GM12878 (cell line): Measurements from ENCODE around the gene MPHOSPH9. TPM values are rescaled to one million over a fixed set of nuclear protein-coding genes. Genes with fewer than 3 reads are reported as not detected.

Experiments used
- ATAC-seq: fragments of 200-7000 bp; cut with Tn5 transposase; 3 replicates; pipeline ENCODE4 v1.9.1; 2020; ENCODE audit warnings: mild to moderate bottlenecking, moderate library complexity
- BruUV-seq: library from RNA; stranded (reverse); fragments of 400-500 nt; replicated peaks from 2 replicates; lab custom pipeline; 2021; lab: Mats Ljungman, UMichigan
- CTCF ChIA-PET: fragments of 300-600 bp; sonication (Branson Sonifier 250); formaldehyde crosslinking; extraction: SDS; loops from one replicate; lab custom pipeline; 2021; ENCODE audit warnings: inconsistent platforms; lab: Yijun Ruan, JAX
- POLR2A ChIA-PET: fragments of 350-600 bp; formaldehyde crosslinking; extraction: SDS; loops from one replicate; lab custom pipeline; 2021; ENCODE audit warnings: inconsistent platforms; lab: Charles Lee
- RAD21 ChIA-PET: fragments of 300-600 bp; sonication (Branson Sonifier 250); formaldehyde crosslinking; loops from one replicate; lab custom pipeline; 2023; ENCODE audit warnings: antibody characterized with exemption; ENCODE audit not compliant: unreplicated experiment; lab: Charles Lee
- SMC1A ChIA-PET: fragments of 300-600 bp; sonication (Branson Sonifier 250); formaldehyde crosslinking; loops from one replicate; lab custom pipeline; 2023; ENCODE audit not compliant: unreplicated experiment, uncharacterized antibody; lab: Charles Lee
- DNase-seq: peaks from one replicate; pipeline ENCODE4 v3.0.0-alpha.2; 2011; ENCODE audit warnings: low read depth, low spot score
- FAIRE-seq: peaks from 3 replicates; lab custom pipeline; 2011; peaks lifted over from hg19 to GRCh38; lab: Jason Lieb, UNC
- H2AFZ ChIP-seq: 2 replicates; pipeline ENCODE4 v1.6.0; 2011; ENCODE audit warnings: low read depth, low read length, control low read depth; ENCODE audit not compliant: control insufficient read depth
- H3K27ac ChIP-seq: 2 replicates; pipeline ENCODE4 v1.5.1; 2011; ENCODE audit warnings: control low read depth; ENCODE audit not compliant: control insufficient read depth, insufficient read depth
- H3K27me3 ChIP-seq, 2 experiments: replicated peaks in 1 of 2; 2 replicates each; pipeline versions ENCODE4 v1.6.0 to v1.6.1; 2011; ENCODE audit warnings: low read length in 1 of 2; ENCODE audit not compliant: control insufficient read depth in 2 of 2, insufficient read depth in 2 of 2
- H3K36me3 ChIP-seq, 2 experiments: 2 replicates each; pipeline ENCODE4 v1.5.1; 2011; ENCODE audit warnings: low read length in 1 of 2; ENCODE audit not compliant: control insufficient read depth in 2 of 2, insufficient read depth in 2 of 2
- H3K4me1 ChIP-seq: 2 replicates; pipeline ENCODE4 v1.6.1; 2011; ENCODE audit warnings: mild to moderate bottlenecking, low read length, moderate library complexity, mixed read lengths; ENCODE audit not compliant: control insufficient read depth, insufficient read depth
- H3K4me2 ChIP-seq: 2 replicates; pipeline ENCODE4 v1.6.0; 2011; ENCODE audit warnings: control low read depth; ENCODE audit not compliant: control insufficient read depth, insufficient read depth
- H3K4me3 ChIP-seq: fragments of 200-600 bp; sonication (generic); 2 replicates; pipeline ENCODE4 v1.5.1; 2016
- H3K79me2 ChIP-seq: 2 replicates; pipeline ENCODE4 v1.6.0; 2011; ENCODE audit warnings: low read length; ENCODE audit not compliant: control insufficient read depth, insufficient read depth
- H3K9ac ChIP-seq: 2 replicates; pipeline ENCODE4 v1.8.0; 2011; ENCODE audit warnings: low read length, control low read depth, mixed read lengths; ENCODE audit not compliant: control insufficient read depth, insufficient read depth
- H3K9me3 ChIP-seq: replicated peaks from 3 replicates; pipeline ENCODE4 v1.5.1; 2011; ENCODE audit warnings: mild to moderate bottlenecking, low read length; ENCODE audit not compliant: control insufficient read depth, insufficient read depth
- H4K20me1 ChIP-seq: 2 replicates; pipeline ENCODE4 v1.6.0; 2011; ENCODE audit not compliant: control insufficient read depth, insufficient read depth
- DPF2 ChIP-seq: fragments of 450-650 bp; IDR thresholded peaks from 2 replicates; pipeline ENCODE4 v1.6.1; 2017; ENCODE audit warnings: mild to moderate bottlenecking
- E2F4 ChIP-seq: IDR thresholded peaks from 2 replicates; pipeline ENCODE4 v1.6.1; 2012; ENCODE audit warnings: low read depth, low read length, improper control_type of control experiment
- ETV6 ChIP-seq, 2 experiments: fragments of 450-650 bp in 1 of 2; IDR thresholded peaks in 1 of 2; conservative IDR thresholded peaks in 1 of 2; 2 replicates each; pipeline ENCODE4 v1.6.1; 2014; ENCODE audit warnings: antibody characterized with exemption in 1 of 2, borderline replicate concordance in 1 of 2, low read depth in 1 of 2, mild to moderate bottlenecking in 1 of 2, moderate library complexity in 1 of 2
- IRF5 ChIP-seq: fragments of 450-650 bp; IDR thresholded peaks from 2 replicates; pipeline ENCODE4 v1.6.1; 2017; ENCODE audit warnings: borderline replicate concordance
- MEF2B ChIP-seq: fragments of 450-650 bp; IDR thresholded peaks from 2 replicates; pipeline ENCODE4 v1.6.1; 2018; ENCODE audit warnings: mild to moderate bottlenecking, moderate library complexity; ENCODE audit not compliant: partially characterized antibody, poor library complexity, severe bottlenecking
- MLLT1 ChIP-seq: fragments of 450-650 bp; IDR thresholded peaks from 2 replicates; pipeline ENCODE4 v1.6.1; 2016; ENCODE audit warnings: mild to moderate bottlenecking
- POLR2AphosphoS5 ChIP-seq: IDR thresholded peaks from 2 replicates; pipeline ENCODE4 v1.6.1; 2011; ENCODE audit warnings: mild to moderate bottlenecking, low read length, inconsistent platforms
- SMC3 ChIP-seq: IDR thresholded peaks from 2 replicates; pipeline ENCODE4 v1.6.1; 2011; ENCODE audit warnings: low read length, improper control_type of control experiment, borderline replicate concordance
- ZNF207 ChIP-seq: fragments of 450-650 bp; IDR thresholded peaks from 2 replicates; pipeline ENCODE4 v1.6.1; 2014; ENCODE audit warnings: antibody characterized with exemption, mild to moderate bottlenecking, borderline replicate concordance
- ZNF622 ChIP-seq: fragments of 450-650 bp; IDR thresholded peaks from 2 replicates; pipeline ENCODE4 v1.6.1; 2017; ENCODE audit warnings: mild to moderate bottlenecking, inconsistent platforms
- WGBS: methylation state at CpG from one replicate; pipeline ENCODE4 v1.1.6; 2016; ENCODE audit warnings: low lambda C conversion rate; ENCODE audit not compliant: insufficient replicate concordance, insufficient coverage; ENCODE audit errors: missing lambda C conversion rate; 5-methylcytosine and 5-hydroxymethylcytosine counted together
- in situ Hi-C: fragments of 300-500 bp; cut with MboI; formaldehyde crosslinking; loops from 9 replicates; pipeline ENCODE4 v1.14.3; 2018; ENCODE audit warnings: mixed read lengths
- intact Hi-C: fragments of 100-400 bp; cut with micrococcal nuclease; formaldehyde crosslinking; loops from one replicate; pipeline ENCODE4 v1.14.2; 2022; ENCODE audit not compliant: unreplicated experiment
- polyA plus RNA-seq, 11 experiments: library from polyadenylated mRNA; depleted of rRNA in 4 of 11; unstranded in 6 of 11; stranded (reverse) in 5 of 11; fragments of >200 nt; fragmentation: Nextera tagmentation in 4 of 11; fragmentation: Illumina TruSeq in 1 of 11; extraction: Ambion mirVana in 4 of 11; extraction: Trizol in 1 of 11; gene quantifications; 1 replicate in 1 of 11; 2 replicates in 10 of 11; pipeline versions ENCODE4 v1.2.1 to v1.2.3, GENCODE V29; 2011 to 2016; ENCODE audit warnings: inconsistent platforms in 2 of 11, missing spikeins in 2 of 11, low read depth in 1 of 11
- total RNA-seq, 4 experiments: library from RNA; depleted of rRNA in 3 of 4; stranded (reverse); fragments of >200 nt in 3 of 4; fragmentation: Illumina TruSeq in 1 of 4; extraction: Trizol in 1 of 4; gene quantifications; 2 replicates each; pipeline versions ENCODE4 v1.2.1 to v1.2.3, GENCODE V29; 2013 to 2021
- TF ChIP-seq, protein P1 (sequence below): fragments of 450-650 bp; formaldehyde crosslinking; IDR thresholded peaks from 2 replicates; pipeline ENCODE4 v1.4.0; 2020; ENCODE audit warnings: mild to moderate bottlenecking, moderate library complexity
- TF ChIP-seq, protein P2 (sequence below): fragments of 450-650 bp; IDR thresholded peaks from 2 replicates; pipeline ENCODE4 v1.6.1; 2017; ENCODE audit warnings: antibody characterized with exemption, mild to moderate bottlenecking, moderate library complexity

Gene MPHOSPH9
- total and polyA plus RNA-seq, 10 of the 15 experiments (the other 5 are each of a cell fraction or from before 2014, with no cell fraction given): 11.5 to 72.2 (median 45.7) TPM

- no TSS peak for BruUV-seq
- H3K9ac ChIP-seq: no peak overlapping the region
Measured at GRCh38 chr12:123266679-123267277, 33.8 kb upstream of the MPHOSPH9 start.

More at GRCh38 chr12:123266679-123267277, 33.8 kb upstream of the MPHOSPH9 start:
- FAIRE-seq (no peak), DNase-seq (no peak), ATAC-seq (no peak)
- ChIA-PET RAD21 (no interaction called here), SMC1A (interaction anchor here (1.1 kb wide), 1 partner anchor 335 kb away, joined by 3 read pairs; the partner anchor contains the start of gene DDX55), POLR2A (interaction anchor here (1.3 kb wide), 1 partner anchor 35 kb away, joined by 3 read pairs; no protein-coding TSS in a partner anchor), CTCF (interaction anchor here (2.1 kb wide), 1 partner anchor 315 kb away, joined by 8 read pairs; no protein-coding TSS in a partner anchor)
- H2AFZ ChIP-seq: no peak overlapping the region
- no peak overlapping the region for H3K27ac ChIP-seq
- intact Hi-C loops: no loop called here
- H3K79me2 ChIP-seq: peaks cover 27% of the 10 kb centered on the region
- H3K4me1 ChIP-seq: peaks cover 17% of the 10 kb centered on the region
- in situ Hi-C loops: loop anchor here (5.0 kb wide), 1 partner anchor 316 kb away; the partner anchor contains the start of gene TMED2
- no peak overlapping the region for H3K4me2 ChIP-seq
- H4K20me1 ChIP-seq: no peaks in the 10 kb centered on the region
- no peaks in the 10 kb centered on the region for H3K27me3 ChIP-seq
- H3K4me3 ChIP-seq: no peak overlapping the region
- TF ChIP-seq ETV6 (conservative IDR thresholded peaks at IDR 0.05 in 1 of 2, IDR thresholded peaks at IDR 0.05 in 1 of 2; ENCODE audit: borderline replicate concordance in 1 of 2, low read depth in 1 of 2) (no peak), MEF2B (no peak), E2F4 (no peak), ZNF622 (no peak), IRF5 (no peak), POLR2AphosphoS5 (no peak), ZNF207 (no peak), SMC3 (no peak), DPF2 (no peak), MLLT1 (no peak)
- TF ChIP-seq, protein P1, sequence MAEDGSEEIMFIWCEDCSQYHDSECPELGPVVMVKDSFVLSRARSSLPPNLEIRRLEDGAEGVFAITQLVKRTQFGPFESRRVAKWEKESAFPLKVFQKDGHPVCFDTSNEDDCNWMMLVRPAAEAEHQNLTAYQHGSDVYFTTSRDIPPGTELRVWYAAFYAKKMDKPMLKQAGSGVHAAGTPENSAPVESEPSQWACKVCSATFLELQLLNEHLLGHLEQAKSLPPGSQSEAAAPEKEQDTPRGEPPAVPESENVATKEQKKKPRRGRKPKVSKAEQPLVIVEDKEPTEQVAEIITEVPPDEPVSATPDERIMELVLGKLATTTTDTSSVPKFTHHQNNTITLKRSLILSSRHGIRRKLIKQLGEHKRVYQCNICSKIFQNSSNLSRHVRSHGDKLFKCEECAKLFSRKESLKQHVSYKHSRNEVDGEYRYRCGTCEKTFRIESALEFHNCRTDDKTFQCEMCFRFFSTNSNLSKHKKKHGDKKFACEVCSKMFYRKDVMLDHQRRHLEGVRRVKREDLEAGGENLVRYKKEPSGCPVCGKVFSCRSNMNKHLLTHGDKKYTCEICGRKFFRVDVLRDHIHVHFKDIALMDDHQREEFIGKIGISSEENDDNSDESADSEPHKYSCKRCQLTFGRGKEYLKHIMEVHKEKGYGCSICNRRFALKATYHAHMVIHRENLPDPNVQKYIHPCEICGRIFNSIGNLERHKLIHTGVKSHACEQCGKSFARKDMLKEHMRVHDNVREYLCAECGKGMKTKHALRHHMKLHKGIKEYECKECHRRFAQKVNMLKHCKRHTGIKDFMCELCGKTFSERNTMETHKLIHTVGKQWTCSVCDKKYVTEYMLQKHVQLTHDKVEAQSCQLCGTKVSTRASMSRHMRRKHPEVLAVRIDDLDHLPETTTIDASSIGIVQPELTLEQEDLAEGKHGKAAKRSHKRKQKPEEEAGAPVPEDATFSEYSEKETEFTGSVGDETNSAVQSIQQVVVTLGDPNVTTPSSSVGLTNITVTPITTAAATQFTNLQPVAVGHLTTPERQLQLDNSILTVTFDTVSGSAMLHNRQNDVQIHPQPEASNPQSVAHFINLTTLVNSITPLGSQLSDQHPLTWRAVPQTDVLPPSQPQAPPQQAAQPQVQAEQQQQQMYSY (CRISPR knock-in tag): no peak
- TF ChIP-seq, protein P2, sequence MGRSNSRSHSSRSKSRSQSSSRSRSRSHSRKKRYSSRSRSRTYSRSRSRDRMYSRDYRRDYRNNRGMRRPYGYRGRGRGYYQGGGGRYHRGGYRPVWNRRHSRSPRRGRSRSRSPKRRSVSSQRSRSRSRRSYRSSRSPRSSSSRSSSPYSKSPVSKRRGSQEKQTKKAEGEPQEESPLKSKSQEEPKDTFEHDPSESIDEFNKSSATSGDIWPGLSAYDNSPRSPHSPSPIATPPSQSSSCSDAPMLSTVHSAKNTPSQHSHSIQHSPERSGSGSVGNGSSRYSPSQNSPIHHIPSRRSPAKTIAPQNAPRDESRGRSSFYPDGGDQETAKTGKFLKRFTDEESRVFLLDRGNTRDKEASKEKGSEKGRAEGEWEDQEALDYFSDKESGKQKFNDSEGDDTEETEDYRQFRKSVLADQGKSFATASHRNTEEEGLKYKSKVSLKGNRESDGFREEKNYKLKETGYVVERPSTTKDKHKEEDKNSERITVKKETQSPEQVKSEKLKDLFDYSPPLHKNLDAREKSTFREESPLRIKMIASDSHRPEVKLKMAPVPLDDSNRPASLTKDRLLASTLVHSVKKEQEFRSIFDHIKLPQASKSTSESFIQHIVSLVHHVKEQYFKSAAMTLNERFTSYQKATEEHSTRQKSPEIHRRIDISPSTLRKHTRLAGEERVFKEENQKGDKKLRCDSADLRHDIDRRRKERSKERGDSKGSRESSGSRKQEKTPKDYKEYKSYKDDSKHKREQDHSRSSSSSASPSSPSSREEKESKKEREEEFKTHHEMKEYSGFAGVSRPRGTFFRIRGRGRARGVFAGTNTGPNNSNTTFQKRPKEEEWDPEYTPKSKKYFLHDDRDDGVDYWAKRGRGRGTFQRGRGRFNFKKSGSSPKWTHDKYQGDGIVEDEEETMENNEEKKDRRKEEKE: no peak
- H3K9me3 ChIP-seq: no peaks in the 10 kb centered on the region
- 94% methylated on average over 19 of the region's 19 CpGs for WGBS
- no peaks in the 10 kb centered on the region; a peak in 2 of 4 replicates for H3K36me3 ChIP-seq
